NCI-H748 treated with DMSO at 0.1 percent for 48 hours (cell line): ENCODE results near the gene NUB1.
A peak's percentile ranks its signal among the peaks of the same experiment; 100 is the strongest.

Experiments
- DNase-seq: peaks from one replicate; lab custom pipeline; 2025; lab: John Stamatoyannopoulos, UW

NUB1 gene

DNA sequence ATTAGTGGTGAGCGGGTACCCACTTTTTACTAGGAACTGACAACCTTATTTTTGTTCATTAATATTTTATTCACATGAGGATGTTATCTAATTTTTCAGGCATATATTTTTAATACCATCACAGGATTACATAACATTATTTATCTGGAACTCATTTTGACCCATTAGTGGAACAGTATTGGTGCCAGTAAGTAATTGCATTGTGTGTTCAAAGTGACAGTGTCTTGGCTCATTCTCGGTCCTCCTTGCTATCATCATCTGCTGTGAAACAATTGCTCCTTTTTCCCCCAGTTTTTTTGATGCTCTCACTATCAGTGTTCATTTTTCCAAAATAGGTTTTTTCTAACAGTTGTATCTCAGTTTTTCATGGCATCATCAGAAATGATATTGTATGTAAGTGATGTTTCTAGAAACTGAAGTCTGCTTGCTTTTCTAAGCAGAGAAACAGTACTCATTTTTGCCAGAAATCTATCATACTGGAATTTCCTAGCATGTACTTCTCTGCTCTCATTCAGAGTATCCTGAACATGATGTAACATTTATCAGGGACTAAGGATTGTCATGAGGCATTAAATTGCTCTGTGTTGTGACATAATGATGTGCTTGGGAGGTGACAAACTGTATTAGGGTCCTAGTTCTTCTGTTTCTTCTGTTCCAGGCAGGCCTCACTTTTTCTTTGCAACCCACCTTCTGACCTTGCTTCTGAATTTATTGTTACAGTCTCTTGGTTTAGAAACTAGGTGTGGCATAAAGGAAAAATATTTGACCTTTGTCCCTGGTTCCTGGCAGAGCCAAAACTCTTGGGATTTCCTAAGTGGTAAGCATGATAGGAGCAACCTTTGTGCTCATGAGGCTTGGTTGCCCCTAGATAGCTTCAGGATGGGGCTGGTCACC is 4.2 kb downstream of the NUB1 start:
- DNase-seq = no peak

DNA sequence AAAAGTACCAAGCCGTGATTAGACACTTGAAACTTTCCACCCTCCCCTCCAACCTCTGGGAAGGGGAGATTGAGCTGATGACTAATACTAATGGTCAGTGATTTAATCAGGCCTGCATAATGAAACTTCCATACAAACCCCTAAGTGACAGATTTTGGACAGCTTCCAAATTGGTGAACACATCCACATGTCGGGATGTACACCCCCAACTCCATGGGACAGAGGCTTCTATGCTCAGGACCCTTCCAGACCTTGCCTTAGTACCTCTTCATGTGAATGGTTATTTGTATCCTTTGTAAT is 4.8 kb downstream of the NUB1 start:
- DNase-seq = no peak

DNA sequence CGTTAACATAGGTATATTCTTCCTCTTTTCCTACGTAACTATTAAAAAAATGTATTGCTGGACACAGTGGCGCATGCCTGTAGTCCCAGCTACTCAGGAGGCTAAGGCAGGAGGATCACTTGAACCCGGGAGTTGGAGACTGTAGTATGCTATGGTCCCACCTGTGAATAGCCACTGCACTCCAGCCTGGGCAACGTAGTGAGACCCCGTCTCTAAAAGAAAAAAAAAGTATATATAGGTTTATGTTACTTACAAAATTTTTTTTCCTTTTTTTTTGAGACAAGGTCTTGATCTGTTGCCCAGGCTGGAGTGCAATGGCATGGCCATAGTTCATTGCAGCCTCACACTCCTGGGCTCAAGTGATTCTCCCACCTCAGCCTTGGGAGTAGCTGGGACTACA is 5.6 kb downstream of the NUB1 start:
- DNase-seq = no peak

DNA sequence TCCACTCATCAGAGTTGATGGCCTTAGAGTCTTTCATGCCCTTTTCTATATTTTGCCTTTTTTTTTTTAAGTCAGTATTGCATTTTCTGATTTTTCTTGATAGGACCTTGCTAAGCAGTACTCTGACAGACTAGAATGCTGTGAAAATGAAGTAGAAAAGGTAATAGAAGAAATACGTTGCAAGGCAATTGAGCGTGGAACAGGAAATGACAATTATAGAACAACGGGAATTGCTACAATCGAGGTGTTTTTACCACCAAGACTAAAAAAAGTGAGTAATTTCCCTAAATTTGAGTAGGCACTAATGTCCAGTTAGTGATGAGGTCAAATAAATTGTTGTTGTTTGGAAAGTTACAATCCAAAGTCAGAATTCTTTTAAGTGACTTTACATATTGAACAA is 7.4 kb downstream of the NUB1 start:
- no peak for DNase-seq

DNA sequence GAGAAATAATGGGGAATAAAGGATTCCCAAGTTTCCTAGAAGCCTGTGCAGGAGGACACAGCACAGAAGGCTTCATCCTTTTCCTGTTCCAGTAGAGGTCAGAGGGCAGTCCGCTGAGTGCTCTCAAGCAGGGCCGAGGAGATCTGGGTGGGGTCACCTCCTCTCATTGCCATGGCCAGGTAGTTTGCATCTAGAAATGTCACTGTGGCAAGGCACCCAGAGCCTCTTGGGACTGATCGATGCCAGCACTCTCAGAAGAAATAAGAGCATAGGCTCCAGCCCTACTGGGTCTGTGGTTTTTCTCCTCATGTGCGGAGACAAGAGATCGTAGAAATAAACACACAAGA is 7.9 kb downstream of the NUB1 start:
- DNase-seq = no peak

DNA sequence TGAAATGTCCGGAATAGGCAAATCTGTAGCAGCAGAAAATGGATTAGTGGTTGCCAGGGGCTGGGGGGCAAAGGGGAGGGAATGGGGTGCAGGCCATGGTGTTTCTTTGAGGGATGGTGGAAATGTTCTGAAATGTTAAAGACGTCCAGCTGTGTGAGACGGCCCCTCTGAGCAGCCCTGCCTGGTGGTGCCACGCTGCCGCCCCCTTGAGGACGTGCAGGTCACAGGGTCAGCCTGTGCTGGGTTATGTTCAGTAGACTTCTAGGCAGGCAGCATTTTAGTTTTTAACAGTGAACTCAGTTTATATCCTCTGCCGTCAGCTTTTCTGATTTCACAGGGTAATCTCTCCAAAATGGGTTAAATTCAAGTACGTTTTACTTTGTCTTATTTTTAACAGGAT is 9.4 kb downstream of the NUB1 start:
- no peak for DNase-seq

DNA sequence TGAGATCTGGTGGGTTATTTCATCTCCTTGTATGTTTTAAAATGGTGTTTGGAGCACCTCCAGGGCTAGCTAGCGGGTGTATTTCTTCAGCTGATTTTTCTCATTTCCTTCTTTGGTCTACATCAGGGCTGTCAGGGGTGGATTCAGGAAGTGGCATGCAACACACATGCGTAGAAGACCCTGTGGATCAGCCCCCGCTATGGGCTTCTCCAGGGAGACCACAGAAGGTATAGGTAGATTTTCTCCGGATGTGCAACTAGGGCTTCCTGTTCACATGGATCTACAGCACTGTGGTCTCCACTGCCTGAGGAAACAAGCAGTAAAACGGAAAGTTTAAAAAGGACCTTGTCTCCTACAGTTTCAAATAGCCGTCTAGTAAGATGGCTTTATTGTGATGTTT is 10.4 kb downstream of the NUB1 start:
- DNase-seq = no peak

DNA sequence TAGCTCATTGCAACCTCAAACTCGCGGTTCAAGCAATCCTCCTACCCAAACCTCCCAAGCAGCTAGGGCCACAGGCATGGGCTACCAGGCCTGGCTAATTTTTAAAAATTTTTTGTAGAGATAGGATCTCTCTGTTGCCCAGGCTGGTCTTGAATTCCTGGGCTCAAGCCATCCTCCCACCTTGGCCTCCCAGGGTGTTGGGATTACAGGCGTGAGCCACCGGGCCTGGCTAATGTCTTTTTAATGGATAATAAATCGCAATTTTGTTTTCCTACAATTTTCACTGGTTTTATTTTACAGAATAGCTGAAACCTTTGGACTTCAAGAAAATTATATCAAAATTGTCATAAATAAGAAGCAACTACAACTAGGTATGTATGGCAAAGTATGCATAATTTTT is 10.9 kb downstream of the NUB1 start:
- no peak for DNase-seq

DNA sequence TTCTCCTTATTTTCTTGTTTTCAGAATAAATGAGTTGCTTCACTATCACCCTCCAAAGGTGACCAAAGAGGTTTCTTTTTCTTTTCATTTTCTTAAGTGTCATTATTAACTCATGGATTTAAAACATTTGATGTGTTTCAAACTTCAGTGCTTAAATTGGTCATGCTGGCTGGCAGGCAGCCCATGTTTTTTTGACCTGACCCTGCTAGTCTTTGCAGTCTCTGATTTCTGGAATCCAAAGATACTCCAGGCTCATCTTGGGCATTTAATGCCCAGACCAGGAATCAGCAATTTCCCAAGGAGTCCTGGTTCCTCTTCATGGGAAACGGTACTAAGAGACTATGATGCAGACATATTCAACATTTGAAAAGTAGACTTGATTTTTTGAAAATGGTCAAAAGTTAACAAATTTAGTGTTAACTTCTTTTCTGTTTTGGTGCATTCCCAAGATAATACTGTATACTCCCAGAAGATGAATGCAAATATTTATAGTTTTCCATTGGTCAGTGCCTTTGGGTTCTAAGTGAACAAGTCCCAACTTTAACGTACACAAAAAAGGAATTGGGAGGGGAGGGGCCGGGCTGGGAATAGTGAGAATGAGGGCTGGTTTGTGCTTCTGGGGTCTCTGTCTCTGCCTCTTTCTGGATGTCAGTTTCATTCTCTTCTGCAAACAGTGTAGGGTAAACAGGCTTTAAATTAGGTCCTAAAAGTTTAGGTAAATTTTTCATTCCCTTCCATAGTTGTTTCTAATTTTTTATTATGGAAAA is 19.8 kb downstream of the NUB1 start:
- DNase-seq = no peak

DNA sequence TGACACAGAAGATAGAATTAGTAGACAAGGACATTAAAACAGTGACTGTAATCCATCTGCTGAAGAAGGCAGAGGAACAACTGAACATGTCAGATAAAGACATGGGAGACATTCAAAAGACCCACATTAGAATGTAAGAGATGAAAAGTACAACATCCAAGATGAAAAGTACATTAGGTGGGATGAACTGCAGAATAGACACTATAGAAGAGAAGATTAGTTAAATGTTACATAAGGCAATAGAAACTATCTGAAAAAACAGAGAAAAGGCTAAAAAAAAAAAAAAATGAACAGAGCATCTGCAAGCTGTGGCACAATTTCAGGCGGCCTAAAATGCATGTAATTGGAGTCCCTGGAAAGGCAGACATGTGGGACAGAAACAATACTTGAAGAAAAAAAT is 21.6 kb downstream of the NUB1 start:
- DNase-seq = no peak

- DNase-seq = no peak
Measured at GRCh38 chr7:151366166-151366879, 24.7 kb downstream of the NUB1 start.

GRCh38 chr7:151366880-151367222 is 25.2 kb downstream of the NUB1 start:
- no peak for DNase-seq

- DNase-seq = no peak
Measured at GRCh38 chr7:151367284-151367683, 25.7 kb downstream of the NUB1 start.

DNA sequence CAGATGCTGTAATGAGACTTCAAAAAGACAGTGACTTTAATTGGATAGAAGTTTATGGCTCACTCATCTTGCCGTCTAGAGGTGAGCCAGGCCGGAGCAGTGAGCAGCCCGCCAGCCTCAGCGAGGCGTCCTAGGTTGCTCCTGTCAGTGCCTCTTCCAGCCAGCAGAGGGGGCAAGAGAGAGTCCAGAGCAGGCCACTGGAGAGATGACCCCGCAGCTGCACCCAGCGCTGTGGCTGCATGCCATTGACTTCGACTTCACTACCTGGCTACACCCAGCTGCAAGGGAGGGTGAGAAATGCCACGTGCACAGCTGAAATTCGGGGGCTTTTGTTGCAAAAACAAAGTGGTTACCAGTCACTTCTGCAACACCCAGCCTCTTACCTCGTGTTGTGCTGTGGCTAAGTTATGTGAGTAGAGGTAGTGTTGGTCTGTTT is 26.5 kb downstream of the NUB1 start:
- DNase-seq = peak; percentile 66

GRCh38 chr7:151371266-151371665 is 29.7 kb downstream of the NUB1 start:
- DNase-seq = no peak

GRCh38 chr7:151372612-151373265 is 31.1 kb downstream of the NUB1 start:
- no peak for DNase-seq

GRCh38 chr7:151373599-151373998 is 32.0 kb downstream of the NUB1 start:
- no peak for DNase-seq

GRCh38 chr7:151374139-151374538 is 32.5 kb downstream of the NUB1 start:
- no peak for DNase-seq

DNA sequence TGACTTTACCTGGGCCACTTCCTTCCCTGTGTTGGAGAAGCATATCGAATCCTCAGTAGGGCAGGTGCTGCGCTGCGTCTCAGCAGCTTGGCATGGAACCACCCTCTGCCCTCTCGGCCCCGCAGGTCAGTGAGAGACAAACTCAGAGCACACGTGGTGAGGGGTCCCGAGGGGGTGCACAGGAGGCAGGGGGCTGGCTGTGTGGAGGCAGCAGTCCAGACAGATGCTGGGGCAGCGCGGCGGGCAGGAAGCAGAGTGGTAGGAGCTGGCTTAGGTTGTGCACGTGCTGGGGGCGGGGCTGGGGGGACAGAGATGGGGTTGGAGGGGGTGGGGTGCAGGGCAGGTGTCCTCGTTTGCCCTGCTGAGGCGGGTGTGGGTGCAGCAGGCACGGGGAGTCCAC is 33.1 kb downstream of the NUB1 start:
- DNase-seq = no peak

GRCh38 chr7:151375530-151376217 is 34.1 kb downstream of the NUB1 start:
- no peak for DNase-seq

- no peak for DNase-seq
Measured at GRCh38 chr7:151376218-151376902, 34.7 kb downstream of the NUB1 start.
